Esophagus muscularis mucosa (tissue), 3 donors: ENCODE measurements around the gene MANEA.

Experiments
- POLR2A ChIP-seq: fragments of 450-650 bp; IDR thresholded peaks from one replicate; pipeline ENCODE4 v1.6.1; 2017; ENCODE audit warnings: antibody characterized with exemption, moderate library complexity, mild to moderate bottlenecking, low read depth
- TF ChIP-seq, protein P1 (sequence below), 3 experiments: fragments of 200-600 bp in 2 of 3; fragments of 450-650 bp in 1 of 3; sonication (generic) in 2 of 3; IDR thresholded peaks; one replicate each; pipeline ENCODE4 v1.5.1; 2017 to 2019; ENCODE audit warnings: antibody characterized with exemption in 3 of 3, mild to moderate bottlenecking in 2 of 3, moderate library complexity in 1 of 3

DNA sequence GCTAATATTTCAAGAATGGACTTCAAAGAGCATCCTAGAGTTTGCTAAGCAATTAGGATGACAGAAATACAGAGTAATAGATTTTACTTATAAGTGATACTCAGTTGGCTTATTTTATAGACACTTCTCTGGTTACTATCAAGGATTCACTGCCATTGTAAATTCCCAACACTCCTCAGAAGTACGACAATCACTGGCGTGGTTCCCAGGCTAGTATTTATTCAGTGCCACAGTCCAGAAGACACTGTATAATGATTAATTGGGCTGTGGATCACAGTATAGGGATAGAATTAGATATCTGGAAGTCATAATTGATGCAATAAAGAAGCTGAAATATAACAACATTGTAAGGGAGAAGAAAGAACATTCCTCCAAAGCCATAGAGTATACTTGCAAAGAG is 15.7 kb downstream of the MANEA start:
- TF ChIP-seq, protein P1, sequence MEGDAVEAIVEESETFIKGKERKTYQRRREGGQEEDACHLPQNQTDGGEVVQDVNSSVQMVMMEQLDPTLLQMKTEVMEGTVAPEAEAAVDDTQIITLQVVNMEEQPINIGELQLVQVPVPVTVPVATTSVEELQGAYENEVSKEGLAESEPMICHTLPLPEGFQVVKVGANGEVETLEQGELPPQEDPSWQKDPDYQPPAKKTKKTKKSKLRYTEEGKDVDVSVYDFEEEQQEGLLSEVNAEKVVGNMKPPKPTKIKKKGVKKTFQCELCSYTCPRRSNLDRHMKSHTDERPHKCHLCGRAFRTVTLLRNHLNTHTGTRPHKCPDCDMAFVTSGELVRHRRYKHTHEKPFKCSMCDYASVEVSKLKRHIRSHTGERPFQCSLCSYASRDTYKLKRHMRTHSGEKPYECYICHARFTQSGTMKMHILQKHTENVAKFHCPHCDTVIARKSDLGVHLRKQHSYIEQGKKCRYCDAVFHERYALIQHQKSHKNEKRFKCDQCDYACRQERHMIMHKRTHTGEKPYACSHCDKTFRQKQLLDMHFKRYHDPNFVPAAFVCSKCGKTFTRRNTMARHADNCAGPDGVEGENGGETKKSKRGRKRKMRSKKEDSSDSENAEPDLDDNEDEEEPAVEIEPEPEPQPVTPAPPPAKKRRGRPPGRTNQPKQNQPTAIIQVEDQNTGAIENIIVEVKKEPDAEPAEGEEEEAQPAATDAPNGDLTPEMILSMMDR (IDR thresholded peaks at IDR 0.05): no peak
- no peak for TF ChIP-seq POLR2A
